ENCODE data around the gene FDPS.

GRCh38 chr1:155277070-155277901 is 31.4 kb upstream of the FDPS start, which contains the start of gene HCN3:
- peak; percentile 43 to 85 (median 79) for TF ChIP-seq CTCF (IDR thresholded peaks at IDR 0.05)
- TF ChIP-seq POLR2A (IDR thresholded peaks at IDR 0.05), result peak in 1 of 2 donors; percentile 25

Measured in Peyer's patch (tissue), 4 donors.